ENCODE results near the gene OGFOD1. TPM values are rescaled to one million over a fixed set of nuclear protein-coding genes. Genes with fewer than 3 reads are reported as not detected.

Gene OGFOD1
- total RNA-seq, 2 donors from 2014 or later, result 28.8 to 59.9 TPM

DNA sequence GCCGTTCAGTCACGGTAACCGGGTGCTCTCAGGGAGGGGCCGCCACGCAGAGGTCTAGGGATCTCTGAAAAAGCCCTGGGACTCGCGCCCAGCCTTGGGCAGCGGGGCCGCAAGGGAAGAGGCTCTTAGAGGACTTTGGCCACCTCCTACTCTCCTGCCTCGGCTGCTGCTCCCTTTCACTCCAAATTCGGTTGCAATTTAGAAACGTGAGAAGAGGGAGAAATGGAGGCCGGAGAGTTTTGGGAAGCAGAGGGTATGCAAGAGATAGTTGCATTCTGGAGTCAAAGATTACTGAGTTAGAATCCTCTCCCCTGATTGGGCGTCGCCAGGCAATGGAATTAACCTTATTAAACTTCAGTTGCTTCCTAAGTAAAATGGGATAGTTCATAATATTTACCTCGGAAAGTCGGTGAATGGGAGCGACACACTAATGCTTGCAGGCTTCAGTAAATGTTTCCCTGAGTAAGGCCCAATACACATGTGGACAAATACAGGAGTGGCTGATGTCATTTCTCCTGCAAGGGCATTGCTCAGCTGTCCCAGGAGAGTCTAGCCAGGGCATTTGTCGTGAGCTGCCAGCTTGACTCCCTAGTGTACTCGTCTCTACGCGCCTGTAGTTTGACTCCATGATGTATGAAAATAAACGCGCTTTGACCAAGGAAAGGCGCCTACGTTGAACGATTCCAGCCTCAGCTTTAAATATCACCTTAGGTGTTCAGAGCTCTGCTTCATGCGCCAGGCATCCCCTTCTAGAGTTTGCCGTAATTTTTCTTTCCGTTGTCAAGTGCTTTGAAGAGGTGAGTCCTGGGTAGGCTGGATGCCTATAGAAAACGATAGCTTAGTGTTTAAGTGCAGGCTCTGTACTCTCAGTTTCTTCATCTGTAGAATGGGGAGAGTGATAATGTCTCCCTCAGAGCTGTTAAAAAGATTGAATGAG, 667 bp downstream of the OGFOD1 start:
- peaks cover 92% of the 10 kb centered on the region for H3K36me3 Mint-ChIP-seq (ENCODE audit: low read depth)
- H3K27ac Mint-ChIP-seq, result peak overlapping the region; percentile 100
- peak overlapping the region; percentile 88 for H3K4me3 Mint-ChIP-seq
- peaks cover 38% of the 10 kb centered on the region for H3K4me1 Mint-ChIP-seq
- H3K9me3 Mint-ChIP-seq, result no peaks in the 10 kb centered on the region
- ATAC-seq (replicated peaks), result peak; percentile 16
- H3K27me3 Mint-ChIP-seq, result no peaks in the 10 kb centered on the region

DNA sequence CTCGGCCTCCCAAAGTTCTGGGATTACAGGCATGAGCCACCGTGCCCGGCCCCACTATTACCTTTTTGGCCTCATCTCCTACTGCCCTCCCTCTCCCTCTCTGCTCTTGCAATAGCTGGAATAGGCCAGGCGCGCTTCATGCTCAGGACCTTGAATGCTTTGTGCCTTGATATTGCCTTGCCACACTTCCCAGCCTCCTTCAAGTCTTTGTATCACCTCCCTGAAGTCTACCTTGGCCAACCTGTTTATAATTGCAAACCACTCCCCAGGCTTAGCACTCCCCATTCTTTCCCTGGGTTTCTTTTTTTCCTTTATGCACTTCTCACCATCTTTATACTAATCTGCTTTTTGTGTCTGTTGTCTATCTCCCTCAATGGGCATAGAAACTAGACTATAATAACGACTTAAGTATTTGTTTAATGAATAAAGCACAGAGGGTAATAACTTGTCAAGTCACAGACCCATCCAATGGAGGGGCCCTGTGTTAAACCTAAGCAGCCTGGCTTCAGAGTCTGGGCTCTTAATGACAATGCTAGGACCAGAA, 6.6 kb downstream of the OGFOD1 start:
- no peaks in the 10 kb centered on the region for H3K9me3 Mint-ChIP-seq
- peaks cover 97% of the 10 kb centered on the region for H3K36me3 Mint-ChIP-seq (ENCODE audit: low read depth)
- H3K27me3 Mint-ChIP-seq, result no peaks in the 10 kb centered on the region
- no peak for ATAC-seq (replicated peaks)
- H3K4me3 Mint-ChIP-seq, result no peak overlapping the region
- H3K27ac Mint-ChIP-seq, result no peak overlapping the region
- H3K4me1 Mint-ChIP-seq, result peaks cover 4% of the 10 kb centered on the region

DNA sequence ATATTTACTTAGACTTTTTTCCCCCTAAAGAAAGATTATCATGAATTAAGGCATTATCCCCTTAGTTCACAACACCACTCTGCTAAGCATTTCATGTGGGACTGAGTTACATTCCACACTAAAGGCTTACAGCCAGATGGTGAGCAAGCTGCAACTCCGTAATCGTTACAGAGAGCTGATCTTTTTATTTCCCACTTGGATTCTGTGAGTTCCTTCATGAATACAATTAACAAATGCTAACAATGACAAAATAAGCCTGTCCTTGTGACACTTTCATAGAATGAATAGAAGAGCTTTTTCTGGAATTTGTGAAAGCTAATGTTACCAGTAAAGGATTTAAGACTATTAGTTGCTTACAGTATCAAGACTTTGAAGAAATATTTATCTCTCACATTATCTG, 8.7 kb downstream of the OGFOD1 start:
- ATAC-seq (replicated peaks), result no peak
- H3K27me3 Mint-ChIP-seq, result no peaks in the 10 kb centered on the region
- peak overlapping the region; percentile 34 for H3K27ac Mint-ChIP-seq
- H3K9me3 Mint-ChIP-seq, result no peaks in the 10 kb centered on the region
- no peak overlapping the region for H3K4me3 Mint-ChIP-seq
- H3K36me3 Mint-ChIP-seq (ENCODE audit: low read depth), result peaks cover 99% of the 10 kb centered on the region
- H3K4me1 Mint-ChIP-seq, result no peaks in the 10 kb centered on the region

DNA sequence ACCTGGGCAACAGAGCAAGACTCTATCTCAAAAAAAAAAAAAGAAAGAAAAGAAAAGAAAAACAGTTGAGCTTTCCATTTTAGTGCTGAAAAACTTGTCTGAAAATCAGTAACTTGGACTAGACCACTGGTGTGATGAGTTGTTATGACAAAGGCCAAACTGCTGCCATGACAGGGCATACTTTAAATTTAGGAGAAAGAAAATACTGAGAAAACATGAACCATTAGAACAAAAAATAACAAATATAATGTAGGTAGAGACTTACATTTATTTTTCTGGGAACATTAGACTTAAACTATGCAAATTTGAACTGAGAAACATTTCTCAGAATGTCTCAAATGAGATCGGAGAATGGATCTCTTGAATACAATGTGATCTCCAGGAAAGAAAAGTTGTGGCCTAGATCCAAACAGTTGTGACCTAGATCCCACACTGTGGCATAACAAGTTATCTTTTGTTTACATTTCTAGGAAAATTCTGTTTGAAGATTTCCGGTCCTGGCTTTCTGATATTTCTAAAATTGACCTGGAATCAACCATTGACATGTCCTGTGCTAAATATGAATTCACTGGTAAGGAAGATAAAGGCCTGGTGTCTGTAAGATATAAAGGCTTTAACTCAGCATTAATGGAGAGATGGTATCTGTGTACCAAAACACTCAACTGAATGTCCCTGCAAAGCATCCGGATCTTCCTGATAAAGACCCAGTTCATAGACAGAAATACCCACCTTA, 10.9 kb downstream of the OGFOD1 start:
- H3K9me3 Mint-ChIP-seq, result no peaks in the 10 kb centered on the region
- H3K36me3 Mint-ChIP-seq (ENCODE audit: low read depth), result peaks cover 99% of the 10 kb centered on the region
- no peak for ATAC-seq (replicated peaks)
- no peaks in the 10 kb centered on the region for H3K27me3 Mint-ChIP-seq
- H3K4me1 Mint-ChIP-seq, result no peaks in the 10 kb centered on the region
- no peak overlapping the region for H3K4me3 Mint-ChIP-seq
- H3K27ac Mint-ChIP-seq, result peak overlapping the region; percentile 13

DNA sequence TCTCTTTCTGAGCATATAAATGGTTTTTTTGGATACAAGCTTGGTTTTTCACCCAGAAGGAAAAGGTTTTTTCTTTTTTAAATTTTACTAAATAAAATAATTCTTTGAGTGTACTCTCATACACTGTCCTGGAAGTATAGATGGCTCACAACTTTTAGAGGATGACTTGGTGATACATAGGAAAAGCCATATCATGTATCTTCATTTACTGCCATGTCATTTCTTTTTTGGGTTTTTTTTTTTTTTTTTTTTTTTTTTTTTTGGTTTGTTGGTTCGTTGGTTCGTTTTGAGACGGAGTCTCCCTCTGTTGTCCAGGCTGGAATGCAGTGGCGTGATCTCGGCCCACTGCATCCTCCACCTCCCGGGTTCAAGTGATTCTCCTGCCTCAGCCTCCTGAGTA, 11.8 kb downstream of the OGFOD1 start:
- peaks cover 99% of the 10 kb centered on the region for H3K36me3 Mint-ChIP-seq (ENCODE audit: low read depth)
- no peaks in the 10 kb centered on the region for H3K9me3 Mint-ChIP-seq
- ATAC-seq (replicated peaks), result no peak
- H3K4me1 Mint-ChIP-seq, result no peaks in the 10 kb centered on the region
- no peak overlapping the region for H3K27ac Mint-ChIP-seq
- H3K27me3 Mint-ChIP-seq, result no peaks in the 10 kb centered on the region
- H3K4me3 Mint-ChIP-seq, result no peak overlapping the region

DNA sequence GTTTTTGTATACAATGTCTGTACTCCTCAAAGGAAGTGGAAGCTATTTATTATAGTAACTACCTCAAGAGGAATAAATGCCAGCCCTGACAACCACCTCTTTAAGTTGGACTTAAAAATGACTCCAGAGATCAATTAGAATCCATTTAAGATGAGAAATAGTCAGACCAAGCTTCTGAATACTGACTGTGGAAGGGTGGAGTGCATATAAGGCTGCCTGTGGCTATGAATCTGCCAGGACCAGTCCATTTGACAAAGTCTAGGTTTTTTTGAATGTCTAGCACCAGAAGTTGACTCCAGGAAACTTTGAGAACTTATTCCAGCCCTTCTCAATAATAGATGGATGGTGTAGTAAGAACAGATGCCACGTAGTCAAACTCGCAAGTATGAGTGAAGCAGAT, 15.0 kb downstream of the OGFOD1 start:
- Mint-ChIP-seq H3K4me3 (no peak overlapping the region), H3K4me1 (no peaks in the 10 kb centered on the region), H3K27ac (peak overlapping the region; percentile 44), H3K9me3 (no peaks in the 10 kb centered on the region), H3K36me3 (ENCODE audit: low read depth) (peaks cover 99% of the 10 kb centered on the region), H3K27me3 (no peaks in the 10 kb centered on the region)
- no peak for ATAC-seq (replicated peaks)

DNA sequence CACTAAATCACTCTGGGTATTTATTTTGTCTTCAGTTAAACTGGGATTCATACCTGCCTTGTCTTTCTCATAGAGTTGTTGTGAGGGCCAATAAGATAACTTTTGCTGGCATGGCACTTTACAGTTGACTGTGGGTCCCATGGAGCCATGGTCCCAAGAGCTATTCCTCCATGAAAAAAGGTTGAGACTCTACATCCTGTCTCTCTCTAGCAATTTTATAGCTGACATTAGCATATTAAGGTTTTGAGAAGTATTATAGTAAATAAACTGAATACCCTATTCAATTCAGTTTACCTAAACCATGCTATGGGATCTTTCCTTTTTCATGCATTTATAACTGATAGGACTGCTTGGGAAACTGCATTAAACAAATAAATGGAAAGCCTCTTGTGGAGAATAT, 17.4 kb downstream of the OGFOD1 start:
- no peaks in the 10 kb centered on the region for H3K27me3 Mint-ChIP-seq
- peaks cover 100% of the 10 kb centered on the region for H3K36me3 Mint-ChIP-seq (ENCODE audit: low read depth)
- no peak for ATAC-seq (replicated peaks)
- H3K4me3 Mint-ChIP-seq, result no peak overlapping the region
- H3K4me1 Mint-ChIP-seq, result no peaks in the 10 kb centered on the region
- no peak overlapping the region for H3K27ac Mint-ChIP-seq
- no peaks in the 10 kb centered on the region for H3K9me3 Mint-ChIP-seq

DNA sequence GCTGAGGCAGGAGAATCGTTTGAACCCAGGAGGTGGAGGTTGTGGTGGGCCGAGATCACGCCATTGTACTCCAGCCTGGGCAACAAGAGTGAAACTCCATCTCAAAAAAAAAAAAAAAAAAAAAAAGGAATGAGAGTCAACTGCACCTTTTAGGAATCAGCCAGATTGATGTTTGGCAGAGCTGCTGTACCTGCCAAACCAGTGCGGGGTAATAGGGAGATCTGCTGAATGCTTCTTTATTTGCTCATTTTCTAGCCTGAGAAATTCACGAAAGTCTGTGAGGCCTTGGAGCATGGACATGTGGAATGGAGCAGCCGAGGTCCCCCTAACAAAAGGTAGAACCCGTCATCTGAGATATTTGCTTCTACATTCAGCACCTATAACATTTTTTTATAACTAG, 18.4 kb downstream of the OGFOD1 start:
- Mint-ChIP-seq H3K27me3 (no peaks in the 10 kb centered on the region), H3K4me1 (no peaks in the 10 kb centered on the region), H3K4me3 (no peak overlapping the region), H3K36me3 (ENCODE audit: low read depth) (peaks cover 100% of the 10 kb centered on the region), H3K27ac (peak overlapping the region; percentile 22), H3K9me3 (no peaks in the 10 kb centered on the region)
- no peak for ATAC-seq (replicated peaks)

DNA sequence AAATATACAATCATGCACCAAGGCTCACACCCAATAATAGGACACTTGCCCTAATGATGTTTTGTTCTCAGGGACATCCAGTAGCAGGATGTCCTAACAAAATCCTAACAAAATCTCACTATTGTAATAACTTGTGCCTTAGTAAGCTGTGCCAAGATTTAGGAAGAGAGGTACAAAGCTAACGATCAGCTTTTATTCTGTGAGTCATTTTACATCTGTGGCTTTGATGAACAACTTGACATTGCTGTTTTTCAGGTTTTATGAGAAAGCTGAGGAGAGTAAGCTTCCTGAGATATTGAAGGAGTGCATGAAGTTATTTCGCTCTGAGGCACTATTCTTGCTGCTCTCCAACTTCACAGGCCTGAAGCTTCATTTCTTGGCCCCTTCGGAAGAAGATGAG, 18.9 kb downstream of the OGFOD1 start:
- H3K27ac Mint-ChIP-seq, result peak overlapping the region; percentile 22
- no peak overlapping the region for H3K4me3 Mint-ChIP-seq
- H3K36me3 Mint-ChIP-seq (ENCODE audit: low read depth), result peaks cover 100% of the 10 kb centered on the region
- ATAC-seq (replicated peaks), result no peak
- H3K9me3 Mint-ChIP-seq, result no peaks in the 10 kb centered on the region
- H3K27me3 Mint-ChIP-seq, result no peaks in the 10 kb centered on the region
- H3K4me1 Mint-ChIP-seq, result no peaks in the 10 kb centered on the region

DNA sequence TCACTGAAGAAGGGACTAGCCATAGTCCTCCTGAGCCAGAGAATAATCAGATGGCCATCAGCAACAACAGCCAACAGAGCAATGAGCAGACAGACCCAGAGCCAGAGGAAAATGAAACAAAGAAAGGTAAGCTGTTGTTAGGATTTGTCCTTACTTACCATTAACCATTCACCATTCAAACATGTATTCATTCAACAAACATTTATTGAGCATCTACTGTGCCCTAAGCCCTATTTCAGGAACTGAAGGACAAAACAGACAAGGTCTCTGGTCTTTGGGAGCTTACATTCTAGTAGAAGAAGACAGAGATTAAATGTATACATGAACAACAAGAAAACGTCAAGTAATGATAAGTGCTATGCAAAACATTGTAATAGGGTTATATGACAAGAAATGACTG, 19.3 kb downstream of the OGFOD1 start:
- Mint-ChIP-seq H3K9me3 (no peaks in the 10 kb centered on the region), H3K27ac (peak overlapping the region; percentile 22), H3K4me3 (no peak overlapping the region), H3K4me1 (no peaks in the 10 kb centered on the region), H3K36me3 (ENCODE audit: low read depth) (peaks cover 100% of the 10 kb centered on the region), H3K27me3 (no peaks in the 10 kb centered on the region)
- ATAC-seq (replicated peaks), result no peak

DNA sequence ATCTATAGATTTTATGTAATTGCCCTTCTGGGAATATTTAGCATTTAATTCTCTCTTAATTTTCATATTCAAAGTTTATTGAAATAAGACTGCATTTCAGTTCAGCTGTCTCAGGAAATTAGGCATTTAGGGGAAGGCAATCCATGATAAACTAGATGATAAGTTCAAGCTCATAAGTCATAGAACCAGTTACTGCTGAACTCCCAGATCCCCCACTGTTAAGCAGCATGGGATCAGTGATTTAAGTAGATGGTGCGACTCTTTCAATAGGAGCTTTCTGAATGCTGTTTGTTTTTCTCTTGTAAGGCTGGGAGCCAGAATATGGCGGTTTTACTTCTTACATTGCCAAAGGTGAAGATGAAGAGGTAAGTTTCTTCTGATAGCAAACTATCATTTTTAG, 23.8 kb downstream of the OGFOD1 start:
- H3K27me3 Mint-ChIP-seq, result no peaks in the 10 kb centered on the region
- ATAC-seq (replicated peaks), result no peak
- H3K4me1 Mint-ChIP-seq, result peaks cover 13% of the 10 kb centered on the region
- no peaks in the 10 kb centered on the region for H3K9me3 Mint-ChIP-seq
- no peak overlapping the region for H3K4me3 Mint-ChIP-seq
- H3K27ac Mint-ChIP-seq, result peak overlapping the region; percentile 9
- H3K36me3 Mint-ChIP-seq (ENCODE audit: low read depth), result peaks cover 98% of the 10 kb centered on the region

DNA sequence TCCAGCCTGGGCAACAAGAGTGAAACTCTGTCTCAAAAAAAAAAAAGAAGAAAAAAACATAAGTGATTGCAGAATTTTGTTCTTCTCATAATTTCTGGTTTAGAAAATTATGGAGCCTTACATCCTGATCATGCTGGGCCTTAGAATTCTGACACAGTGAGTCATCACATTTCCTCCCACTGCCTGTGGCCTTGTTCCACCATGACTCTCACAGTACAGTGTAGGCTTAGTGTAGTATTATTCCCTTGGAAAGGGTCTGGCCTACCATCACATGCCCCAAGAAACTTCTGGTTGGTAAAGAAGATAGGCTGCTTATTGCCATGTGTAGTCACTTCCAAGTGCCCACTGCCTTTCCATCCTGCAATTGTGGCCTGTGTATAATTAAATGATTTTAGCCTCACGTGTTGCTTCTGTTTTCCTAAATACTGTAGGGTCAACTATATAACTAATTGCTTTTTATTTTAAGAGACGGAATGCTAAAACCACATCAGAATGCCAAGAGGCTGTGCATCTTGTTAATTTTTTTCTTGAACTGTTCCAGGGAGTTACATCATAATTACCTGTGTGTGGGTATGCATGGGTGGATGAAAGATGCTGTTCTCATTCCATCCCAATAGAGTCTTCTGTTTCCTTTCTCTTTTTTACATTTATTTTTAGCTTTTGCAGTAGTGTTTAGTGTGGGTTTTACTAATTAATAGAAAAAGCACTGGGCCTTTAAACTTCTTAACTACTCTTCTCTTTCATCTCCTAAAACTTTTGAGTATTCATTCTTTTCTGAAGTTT, 25.9 kb downstream of the OGFOD1 start:
- no peaks in the 10 kb centered on the region for H3K9me3 Mint-ChIP-seq
- H3K36me3 Mint-ChIP-seq (ENCODE audit: low read depth), result peaks cover 89% of the 10 kb centered on the region
- no peaks in the 10 kb centered on the region for H3K27me3 Mint-ChIP-seq
- peak; percentile 95 for ATAC-seq (replicated peaks)
- peaks cover 13% of the 10 kb centered on the region for H3K4me1 Mint-ChIP-seq
- H3K27ac Mint-ChIP-seq, result peak overlapping the region; percentile 51
- peak overlapping the region; percentile 34 for H3K4me3 Mint-ChIP-seq

DNA sequence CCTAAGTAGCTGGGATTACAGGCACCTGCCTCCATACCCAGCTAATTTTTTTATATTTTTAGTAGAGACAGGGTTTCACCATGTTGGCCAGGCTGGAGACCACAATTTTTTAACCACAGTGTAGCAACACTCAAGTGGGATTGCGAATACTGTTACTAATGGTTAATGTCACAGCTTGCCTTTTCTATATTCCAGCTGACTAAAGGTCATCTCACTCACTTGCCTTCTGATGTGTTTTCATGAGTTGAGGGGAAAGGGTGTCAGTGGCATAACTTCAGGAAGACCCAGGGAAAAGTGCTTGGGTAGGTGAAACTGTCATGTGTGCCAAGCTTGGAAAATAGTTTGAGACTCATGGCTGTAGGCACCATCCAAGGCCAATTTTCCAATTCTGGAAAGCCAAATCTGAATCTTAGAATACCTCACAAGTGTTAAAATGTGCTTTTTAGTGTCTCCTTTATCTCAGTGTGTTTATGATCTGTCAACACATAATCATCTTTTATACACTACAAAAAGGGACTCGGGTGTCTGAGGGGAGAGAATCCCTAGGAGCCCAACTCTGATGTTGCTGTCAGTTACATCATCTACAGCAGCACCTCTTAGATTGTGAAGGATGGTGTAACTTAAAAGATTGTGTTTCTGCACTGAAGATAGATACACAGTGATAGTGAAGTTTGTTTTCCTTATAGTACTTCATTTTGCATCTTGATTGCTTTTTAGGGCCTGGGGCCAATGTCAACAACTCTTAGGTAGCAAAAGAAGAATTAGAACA, 27.1 kb downstream of the OGFOD1 start:
- no peak overlapping the region for H3K27ac Mint-ChIP-seq
- H3K27me3 Mint-ChIP-seq, result no peaks in the 10 kb centered on the region
- no peak for ATAC-seq (replicated peaks)
- peaks cover 83% of the 10 kb centered on the region for H3K36me3 Mint-ChIP-seq (ENCODE audit: low read depth)
- peaks cover 13% of the 10 kb centered on the region for H3K4me1 Mint-ChIP-seq
- H3K4me3 Mint-ChIP-seq, result no peak overlapping the region
- no peaks in the 10 kb centered on the region for H3K9me3 Mint-ChIP-seq

DNA sequence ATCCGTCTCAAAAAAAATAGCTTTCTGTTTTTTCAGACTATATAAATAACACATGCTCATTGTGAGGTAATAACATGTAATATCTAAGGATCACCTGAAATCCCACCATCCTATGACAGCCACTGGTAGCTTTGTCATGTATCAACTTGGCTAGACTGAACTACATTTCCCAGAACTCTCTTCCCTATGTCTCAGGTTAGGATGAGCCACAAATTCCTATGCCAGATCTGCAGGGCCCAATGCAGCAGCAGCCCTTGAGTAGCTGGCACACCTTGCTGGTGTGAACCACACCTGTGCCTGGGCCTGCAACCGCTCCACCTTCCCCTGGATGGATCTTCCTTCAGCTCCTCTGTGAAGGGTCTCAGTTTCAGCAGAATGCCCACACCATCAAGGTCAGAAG, 28.1 kb downstream of the OGFOD1 start:
- no peak overlapping the region for H3K4me3 Mint-ChIP-seq
- H3K27me3 Mint-ChIP-seq, result no peaks in the 10 kb centered on the region
- ATAC-seq (replicated peaks), result no peak
- peaks cover 83% of the 10 kb centered on the region for H3K36me3 Mint-ChIP-seq (ENCODE audit: low read depth)
- H3K9me3 Mint-ChIP-seq, result no peaks in the 10 kb centered on the region
- H3K4me1 Mint-ChIP-seq, result peaks cover 13% of the 10 kb centered on the region
- H3K27ac Mint-ChIP-seq, result peak overlapping the region; percentile 63
